ENCODE results near the gene NCOR2.

NCOR2 gene

DNA sequence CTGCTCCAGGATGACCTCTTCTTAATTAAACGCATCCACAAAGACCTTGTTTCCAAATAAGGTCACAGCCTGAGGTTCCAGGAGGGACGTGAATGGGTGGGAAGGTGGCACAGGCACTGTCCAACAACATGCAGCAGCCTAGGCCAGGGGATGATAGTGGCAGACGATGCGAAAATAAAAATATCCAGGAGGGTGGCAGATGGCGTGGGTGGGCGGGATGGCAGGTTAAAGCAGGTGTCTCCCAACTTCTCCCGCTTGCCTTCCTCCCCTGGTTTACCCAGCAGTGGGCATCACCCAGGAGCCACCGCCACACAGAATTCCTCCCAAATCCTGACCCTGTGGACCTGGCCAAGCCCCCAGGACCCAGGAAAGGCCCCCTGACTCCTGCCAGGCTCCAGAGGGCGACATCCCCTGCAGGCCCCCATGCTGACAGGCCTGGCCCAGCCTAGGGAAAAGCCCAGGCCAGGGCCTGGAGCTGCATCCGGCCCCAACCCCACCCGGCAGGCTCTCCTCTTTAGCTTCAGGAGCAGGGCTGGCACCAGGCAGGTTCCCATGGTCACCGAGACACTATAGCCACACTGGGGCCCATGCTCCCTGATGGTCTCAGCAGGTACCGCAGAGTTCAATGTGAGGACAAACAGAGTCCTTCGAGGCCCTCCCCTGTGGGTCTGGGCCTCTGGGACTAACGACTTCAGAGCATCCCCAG lies 9.7 kb downstream of the NCOR2 start:
- no peak for DNase-seq

DNA sequence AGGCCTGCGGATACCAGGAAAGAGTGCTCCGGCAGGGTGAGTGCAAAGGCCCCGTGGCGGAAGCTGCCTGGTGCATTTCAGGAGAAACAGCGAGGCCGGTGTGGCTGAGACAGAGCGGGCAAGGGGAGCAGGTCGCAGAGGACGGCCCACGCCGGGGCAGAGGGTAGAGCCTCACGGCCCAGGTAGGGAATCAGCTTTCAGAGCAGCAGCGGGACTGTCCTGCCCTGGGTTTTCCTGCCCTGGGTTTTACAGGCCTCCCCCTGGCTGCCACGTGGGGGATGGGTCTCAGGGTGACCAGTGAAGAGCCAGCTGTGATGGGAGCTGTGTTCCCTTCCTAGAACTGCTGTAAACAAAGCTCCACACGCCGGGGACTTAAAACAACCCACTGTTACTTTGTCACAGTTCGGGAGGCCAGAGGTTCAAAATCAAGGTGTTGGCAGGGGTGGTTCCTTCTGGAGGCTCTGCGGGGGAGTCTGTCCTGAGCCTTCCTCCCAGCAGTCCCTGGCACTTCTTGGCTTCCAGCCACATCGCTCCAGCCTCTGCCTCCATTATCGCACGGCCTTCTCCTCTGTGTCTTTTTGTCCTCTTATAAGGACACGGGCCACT lies 10.4 kb downstream of the NCOR2 start:
- no peak for DNase-seq

- DNase-seq: no peak
Measured at GRCh38 chr12:124556074-124556466, 11.3 kb downstream of the NCOR2 start.

DNA sequence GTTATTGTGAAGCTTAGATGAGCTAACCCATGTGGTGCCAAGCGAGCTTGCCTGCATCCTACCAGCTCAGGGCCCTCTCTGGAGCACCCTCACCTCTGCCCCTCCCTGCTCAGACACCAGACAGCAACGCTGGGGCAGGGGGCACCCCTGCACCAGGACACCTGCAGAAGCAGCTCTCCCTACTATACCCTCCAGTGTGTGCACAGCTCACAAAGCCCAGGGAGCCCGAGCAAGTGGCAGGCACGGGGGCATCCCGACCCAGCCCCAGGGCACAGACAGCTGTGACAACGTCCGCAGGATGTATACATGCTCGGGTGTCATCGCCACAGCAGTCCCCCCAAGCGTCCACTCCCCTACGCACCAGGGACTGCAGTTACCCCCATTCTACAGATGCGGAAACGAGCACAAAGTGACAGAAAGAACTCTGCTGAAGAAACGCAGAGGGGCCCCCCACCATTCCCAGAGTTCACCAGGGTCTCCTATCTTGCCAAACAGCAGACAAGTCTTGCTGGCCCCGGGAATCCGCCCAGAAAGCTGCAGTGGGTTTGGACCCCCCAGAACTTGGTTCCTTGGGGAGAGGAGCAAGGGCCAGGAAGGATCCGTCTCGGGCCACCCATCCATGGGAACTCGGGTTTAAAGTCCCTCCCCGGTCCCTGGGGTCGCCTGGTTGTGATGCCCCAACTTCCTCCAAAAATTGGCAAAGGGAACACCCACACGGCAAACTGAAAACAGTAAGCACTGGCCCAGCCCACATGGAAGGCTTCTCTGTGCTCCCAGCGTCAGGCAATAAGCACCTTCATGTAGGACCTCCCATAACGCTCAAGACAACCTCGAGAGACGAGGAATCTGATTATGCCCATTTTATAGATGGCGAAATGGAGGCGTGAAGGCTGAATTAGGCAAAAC lies 12.0 kb downstream of the NCOR2 start:
- DNase-seq: no peak

DNA sequence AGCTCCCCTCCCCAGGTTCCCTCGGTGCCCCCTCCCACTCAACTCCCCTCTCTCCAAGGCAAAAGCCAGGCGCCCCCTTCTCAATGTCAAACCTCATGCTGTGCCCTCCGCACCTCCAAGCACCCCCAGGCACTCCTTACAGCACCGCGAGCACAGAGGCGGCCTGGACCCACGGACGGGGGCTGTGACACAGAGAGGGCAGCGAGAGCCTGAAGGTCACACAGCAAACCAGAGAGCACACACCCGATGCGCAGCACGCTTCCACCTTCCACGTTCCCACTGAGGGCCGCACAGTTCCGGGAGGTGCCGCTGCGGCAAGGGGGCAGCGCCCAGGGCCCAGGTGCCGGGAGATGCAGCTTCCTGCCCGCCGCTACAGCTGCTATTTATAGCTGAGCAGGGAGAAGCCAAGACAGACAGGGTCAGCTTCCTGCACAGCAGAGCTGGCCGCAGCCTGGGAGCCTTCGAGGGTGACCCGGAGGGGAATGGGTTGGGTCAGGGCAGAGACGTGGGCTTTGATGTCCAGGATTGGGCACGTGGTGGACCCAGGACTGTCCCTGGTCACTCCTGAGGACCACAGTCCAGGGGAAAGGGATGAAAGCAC lies 12.9 kb downstream of the NCOR2 start:
- DNase-seq: no peak

DNA sequence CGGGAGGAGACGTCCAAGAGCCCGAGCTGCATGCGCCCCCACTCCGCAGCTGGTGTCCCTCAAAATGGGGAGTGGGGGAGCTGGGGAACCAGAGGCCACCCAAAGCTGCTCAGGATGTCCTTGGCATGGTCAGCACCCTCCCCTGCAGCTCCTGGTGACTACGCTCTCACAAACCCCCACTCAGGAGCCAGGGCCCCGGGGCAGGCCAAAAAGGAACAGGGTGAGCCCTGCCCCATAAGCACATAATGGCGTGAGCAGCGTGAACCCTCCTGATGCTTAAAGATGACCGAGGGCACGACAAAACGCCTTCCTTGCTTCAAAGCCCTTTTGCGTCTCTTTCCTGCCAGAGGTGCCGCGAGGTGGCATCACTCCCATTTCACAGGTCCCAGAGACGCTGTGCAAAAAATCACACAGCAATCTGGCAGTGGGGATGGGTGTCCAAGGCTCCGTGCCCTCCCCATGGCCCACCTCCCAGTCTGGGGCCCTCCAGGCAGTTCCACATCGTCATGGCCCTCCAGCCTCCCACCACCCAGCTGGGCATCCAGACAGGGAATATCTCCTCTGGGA lies 13.5 kb downstream of the NCOR2 start:
- no peak for DNase-seq

DNA sequence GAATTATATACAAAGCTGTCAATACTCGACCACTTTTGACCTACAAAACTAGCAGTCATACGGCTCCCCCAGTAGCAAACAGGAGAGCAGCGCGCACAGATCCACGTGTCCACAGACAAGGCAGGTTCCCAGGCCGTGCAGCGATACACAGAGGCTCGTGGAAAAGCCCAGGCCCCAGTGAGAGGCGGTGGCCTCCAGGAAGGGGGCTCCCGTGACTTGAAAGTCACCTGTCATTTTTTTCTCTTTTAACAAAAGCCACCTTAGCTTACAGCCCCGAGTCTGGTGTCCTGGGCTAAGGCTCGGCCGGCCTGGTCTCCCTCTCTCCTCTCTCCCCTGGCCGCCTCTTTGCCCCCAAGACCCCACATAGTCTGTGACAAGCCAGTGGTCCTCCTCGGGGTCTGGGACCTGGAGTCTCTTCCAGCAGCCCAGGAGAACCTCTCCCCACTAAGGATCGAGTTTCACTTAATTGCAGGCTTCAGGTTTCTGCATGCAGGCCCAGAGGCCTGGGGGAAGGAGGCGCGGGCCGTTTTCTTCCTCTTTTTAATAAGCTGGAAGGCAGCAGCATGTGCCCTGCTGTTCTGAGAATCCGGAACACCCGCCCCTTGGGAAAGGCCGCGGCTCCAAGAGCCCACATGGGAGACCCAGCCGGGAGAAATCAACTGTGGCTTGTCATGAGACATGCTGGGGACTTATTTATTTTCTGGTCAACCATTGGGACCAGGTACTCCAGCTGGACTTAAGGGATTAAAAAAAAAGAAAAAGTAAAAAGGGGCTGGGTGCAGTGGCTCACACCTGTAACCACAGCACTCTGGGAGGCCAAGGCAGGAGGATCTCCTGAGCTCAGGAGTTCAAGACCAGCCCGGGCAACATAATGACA lies 15.9 kb downstream of the NCOR2 start:
- DNase-seq: peak; percentile 73

- peak; percentile 60 for DNase-seq
Measured at GRCh38 chr12:124550123-124551089, 17.0 kb downstream of the NCOR2 start.

DNA sequence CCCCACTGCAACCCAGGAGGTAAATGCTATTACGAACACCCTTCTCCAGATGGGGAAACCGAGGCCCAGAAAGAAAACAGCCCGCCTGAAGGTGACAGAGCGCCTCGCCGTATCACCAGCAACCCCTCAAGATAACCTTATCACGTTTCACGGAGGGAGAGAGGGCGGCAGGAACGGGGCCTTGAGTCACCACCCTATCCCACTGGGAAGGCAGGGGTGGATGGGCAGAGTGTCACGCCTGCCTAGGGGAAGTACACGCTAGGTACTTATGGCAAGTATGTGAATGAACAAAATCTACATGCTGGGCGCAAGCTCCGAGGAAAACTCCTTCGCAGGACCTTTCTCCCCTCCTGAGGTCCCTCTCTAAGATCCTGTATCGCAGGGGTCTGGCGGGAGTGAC lies 17.8 kb downstream of the NCOR2 start:
- DNase-seq: no peak

DNA sequence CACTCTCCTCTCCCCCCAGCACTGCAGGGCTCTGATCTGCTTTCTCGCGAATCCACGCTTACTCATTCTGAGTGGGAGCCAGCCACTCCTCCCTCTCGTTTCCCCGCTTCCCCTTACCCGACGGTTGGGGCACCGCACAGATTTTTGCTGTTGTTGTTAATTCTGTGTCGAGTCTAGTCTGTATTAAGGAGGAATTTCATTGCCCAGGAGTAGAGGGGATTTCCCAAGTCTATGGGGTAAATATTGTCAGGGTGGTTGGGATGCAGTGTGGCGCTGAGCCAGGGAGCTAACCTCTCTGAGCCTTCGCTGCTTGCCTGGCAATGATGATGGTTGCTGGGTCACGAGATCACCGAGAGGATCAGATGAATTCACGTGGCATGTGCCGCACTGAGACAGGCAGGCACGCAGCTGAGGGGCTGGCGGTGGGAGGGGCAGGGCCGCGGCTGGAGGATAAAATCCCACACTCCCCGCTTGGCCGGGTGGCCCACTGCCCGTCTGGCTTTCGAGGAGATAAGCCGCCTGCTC lies 18.5 kb downstream of the NCOR2 start:
- DNase-seq: peak; percentile 63

- no peak for DNase-seq
Measured at GRCh38 chr12:124547626-124548025, 19.8 kb downstream of the NCOR2 start.

GRCh38 chr12:124545508-124546418 lies 21.6 kb downstream of the NCOR2 start:
- DNase-seq: no peak

DNA sequence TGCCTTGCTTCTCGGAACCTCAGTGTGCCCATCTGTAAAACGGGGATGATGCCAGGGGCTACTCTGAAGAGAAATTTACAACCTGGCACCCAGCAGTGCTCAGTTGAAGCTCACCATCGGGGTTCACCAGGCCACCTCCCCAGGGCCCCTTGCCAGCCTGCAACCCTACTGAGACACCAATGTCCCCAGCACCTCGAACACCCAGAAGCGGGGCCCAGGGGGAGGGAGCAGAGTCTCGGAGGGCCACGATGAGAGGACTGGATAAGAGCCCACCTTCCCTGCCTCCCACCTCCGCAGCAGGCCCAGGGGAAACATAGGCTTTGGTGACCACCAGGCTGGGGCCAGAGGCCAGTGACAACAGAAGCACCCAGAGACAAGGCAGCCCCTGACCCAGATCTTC lies 22.4 kb downstream of the NCOR2 start:
- DNase-seq: no peak

GRCh38 chr12:124544311-124544970 lies 23.0 kb downstream of the NCOR2 start:
- no peak for DNase-seq

DNA sequence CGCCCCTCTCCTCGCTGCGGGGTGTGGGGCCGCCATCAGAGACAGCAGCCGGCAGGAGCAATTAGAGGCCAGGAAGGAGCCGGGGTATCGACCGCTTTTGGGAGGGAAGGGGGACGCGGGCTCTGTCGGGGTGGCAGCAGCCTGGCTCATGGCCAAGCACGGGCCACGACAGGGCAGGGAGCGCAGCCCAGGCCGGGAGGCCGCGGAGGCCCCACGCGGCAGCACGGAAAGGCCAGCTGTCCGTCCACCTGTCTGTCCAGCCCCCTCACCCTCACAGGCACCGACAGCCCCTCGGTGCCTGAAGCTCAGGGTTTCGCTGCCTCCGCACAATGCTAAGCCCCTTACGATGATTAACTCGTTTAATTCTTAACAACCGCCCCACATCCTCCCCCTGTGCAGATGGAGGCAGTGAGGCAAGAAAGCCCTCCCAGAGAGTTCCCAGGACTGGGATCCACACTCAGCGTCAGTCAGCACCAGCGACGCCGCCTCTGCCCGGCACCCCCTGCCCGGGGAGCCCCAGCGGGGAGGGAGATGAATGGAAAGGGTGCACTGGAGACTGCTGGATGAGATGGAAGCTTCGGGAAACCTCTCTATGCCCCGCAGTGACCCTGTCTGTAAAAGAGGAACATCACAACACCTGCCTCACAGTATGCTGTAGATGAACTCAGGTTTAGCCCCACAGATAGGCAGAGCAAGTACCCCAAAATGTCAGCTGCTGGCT lies 23.7 kb downstream of the NCOR2 start:
- DNase-seq: no peak

DNA sequence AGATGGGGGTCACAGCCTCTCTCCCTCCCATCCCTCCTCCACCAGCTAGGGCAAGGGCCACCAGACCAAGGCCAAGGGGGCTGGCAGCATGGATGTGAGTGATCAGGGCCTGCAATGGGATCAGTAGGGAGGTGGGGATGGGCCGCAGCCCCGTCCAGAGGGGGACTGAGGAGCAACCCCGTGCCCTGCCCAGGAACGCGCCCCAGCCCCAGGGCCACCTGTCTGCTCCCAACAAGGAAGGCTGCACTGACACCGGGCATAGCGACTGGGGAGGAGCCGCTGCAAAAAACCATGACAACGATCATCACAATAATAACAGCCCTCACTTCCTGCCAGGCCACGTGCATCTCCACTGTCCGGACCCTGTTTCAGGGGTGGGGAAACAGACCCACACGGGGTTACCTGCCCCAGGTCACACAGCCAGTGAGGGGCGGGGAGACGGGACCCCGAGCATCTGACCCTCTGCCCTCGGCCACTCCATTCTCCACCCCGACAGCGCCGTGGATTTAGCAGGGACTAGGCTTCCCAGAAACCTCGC lies 24.3 kb downstream of the NCOR2 start:
- DNase-seq: peak; percentile 85

- no peak for DNase-seq
Measured at GRCh38 chr12:124542021-124542949, 25.1 kb downstream of the NCOR2 start.
